ENCODE results near the gene SPATA25.
"Not testable (repeated sequence)": the region's sequence is repeated elsewhere in the genome, so short reads cannot be mapped to it uniquely, and the experiment has no call there.

SPATA25 gene

DNA sequence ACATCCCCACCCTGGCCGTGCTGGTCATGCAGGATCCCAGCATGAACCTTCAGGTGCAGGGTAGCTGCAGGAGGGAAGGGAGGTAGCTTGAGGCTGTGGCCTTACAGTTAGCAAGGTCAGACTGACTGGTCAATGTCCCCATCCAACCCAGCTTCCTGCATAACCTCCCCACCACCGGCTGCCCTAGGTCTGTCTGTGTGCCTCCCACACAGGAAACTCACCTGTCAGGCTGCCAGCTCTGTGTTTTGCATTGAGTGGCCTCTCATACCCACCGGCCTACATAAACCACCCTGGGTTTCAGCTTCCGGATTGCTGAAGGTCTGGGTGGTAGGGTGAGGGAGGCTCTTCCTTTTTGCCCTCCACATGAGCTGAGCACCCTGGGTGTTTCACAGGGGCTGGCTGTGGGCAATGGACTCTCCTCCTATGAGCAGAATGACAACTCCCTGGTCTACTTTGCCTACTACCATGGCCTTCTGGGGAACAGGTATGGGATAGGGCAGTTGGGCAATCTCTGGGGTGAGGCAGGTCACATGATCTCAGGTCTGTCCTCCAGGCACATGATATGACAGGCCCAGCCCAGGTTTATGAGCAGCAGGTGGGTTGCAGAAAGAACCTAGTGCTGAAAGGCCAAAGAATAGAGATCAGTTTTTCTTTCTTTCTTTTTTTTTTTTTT, 5.5 kb upstream of the SPATA25 start:
- peak in 1 of 2 experiments; percentile 17 for DNase-seq

- peak; percentile 58 for DNase-seq
Measured at GRCh38 chr20:45892049-45892825, 4.8 kb upstream of the SPATA25 start.

DNA sequence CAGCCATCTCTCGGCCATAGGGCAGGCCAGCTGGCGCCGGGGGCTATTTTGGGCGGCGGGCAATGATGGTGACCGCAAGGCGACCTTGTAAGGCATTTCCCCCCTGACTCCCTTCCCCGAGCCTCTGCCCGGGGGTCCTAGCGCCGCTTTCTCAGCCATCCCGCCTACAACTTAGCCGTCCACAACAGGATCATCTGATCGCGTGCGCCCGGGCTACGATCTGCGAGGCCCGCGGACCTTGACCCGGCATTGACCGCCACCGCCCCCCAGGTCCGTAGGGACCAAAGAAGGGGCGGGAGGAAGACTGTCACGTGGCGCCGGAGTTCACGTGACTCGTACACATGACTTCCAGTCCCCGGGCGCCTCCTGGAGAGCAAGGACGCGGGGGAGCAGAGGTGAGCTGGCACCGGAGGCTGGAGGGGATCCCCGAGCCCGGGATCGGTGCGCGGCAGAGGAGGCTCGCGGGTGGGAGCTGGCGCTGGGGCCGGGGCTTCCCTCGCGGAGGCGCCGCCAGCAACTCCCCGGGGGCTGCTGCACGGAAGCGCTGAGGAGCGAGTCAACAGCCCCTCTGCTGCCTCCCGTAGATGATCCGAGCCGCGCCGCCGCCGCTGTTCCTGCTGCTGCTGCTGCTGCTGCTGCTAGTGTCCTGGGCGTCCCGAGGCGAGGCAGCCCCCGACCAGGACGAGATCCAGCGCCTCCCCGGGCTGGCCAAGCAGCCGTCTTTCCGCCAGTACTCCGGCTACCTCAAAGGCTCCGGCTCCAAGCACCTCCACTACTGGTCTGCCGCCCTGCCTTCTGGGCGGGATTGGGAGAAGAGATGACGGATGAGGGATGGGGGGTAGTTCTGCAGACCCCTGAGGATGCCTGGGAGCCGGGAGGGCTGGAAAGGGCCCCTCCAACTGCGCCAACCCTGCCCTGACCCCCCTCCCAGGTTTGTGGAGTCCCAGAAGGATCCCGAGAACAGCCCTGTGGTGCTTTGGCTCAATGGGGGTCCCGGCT, 3.9 kb upstream of the SPATA25 start, which contains the start of the genes CTSA and NEURL2:
TSS of gene CTSA (plus strand) at position 351 of the 999 bp plus-strand sequence. CDS start at position 585, 234 bp downstream.
TSS of gene NEURL2 (minus strand) at position 224 of the 999 bp plus-strand sequence. CDS start at position 7, 217 bp downstream.
- DNase-seq, result peak; percentile 70 to 77

GRCh38 chr20:45890077-45890984, 2.9 kb upstream of the SPATA25 start:
- DNase-seq, result peak; percentile 47 to 48

- no peak for DNase-seq
Measured at GRCh38 chr20:45888681-45889080, 1.3 kb upstream of the SPATA25 start.

DNA sequence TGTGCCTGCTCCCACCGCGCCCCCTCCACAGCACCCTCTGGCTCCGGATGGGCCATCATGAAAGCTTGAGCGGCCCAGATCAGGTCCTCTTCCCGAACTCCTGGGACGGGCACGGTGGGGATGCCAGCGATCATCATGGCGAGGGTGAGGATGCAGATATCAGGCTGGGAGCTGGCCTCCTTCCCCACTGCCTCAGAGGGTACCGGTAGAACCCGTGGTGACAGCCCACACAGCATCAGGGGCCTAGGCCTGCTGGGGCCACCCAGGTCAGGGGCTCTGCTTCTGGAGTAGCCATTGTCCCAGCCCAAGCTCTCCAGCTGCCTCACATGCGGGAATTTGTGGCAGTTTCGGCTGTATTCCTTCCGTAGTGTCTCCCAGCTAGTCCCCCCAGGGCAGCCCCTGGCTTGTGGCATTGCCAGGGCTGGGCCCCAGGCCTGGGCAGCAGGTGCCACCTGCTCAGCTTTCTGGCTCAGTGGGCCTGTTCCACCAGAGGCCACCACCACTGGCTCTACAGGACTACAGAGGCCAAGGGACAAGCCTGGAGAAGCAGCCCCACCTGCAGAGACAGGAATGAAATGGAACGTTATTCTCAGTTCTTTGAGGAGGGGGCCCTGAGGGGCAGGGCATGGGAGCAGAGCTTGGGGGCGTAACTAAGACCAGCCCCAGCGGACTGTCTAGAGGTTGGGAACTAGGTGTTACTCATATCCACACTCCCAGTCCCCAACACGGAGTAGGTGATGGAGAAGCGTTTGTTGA, 654 bp downstream of the SPATA25 start:
- no peak for DNase-seq

DNA sequence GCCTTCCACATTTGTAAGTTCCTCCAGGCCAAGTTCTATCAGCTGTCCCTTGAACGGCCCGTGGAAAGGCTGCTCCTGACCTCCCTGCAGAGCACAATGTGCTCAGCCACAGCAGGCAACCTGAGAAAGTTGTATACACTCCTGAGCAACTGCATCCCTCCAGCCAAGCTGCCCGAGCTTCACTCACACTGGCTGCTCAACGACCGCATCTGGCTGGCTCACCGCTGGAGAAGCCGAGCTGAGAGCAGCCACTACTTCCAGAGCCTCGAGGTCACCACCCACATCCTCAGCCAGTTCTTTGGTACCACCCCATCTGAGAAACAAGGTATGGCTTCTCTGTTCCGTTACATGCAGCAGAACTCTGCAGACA, 4.3 kb downstream of the SPATA25 start:
- DNase-seq, result no peak

DNA sequence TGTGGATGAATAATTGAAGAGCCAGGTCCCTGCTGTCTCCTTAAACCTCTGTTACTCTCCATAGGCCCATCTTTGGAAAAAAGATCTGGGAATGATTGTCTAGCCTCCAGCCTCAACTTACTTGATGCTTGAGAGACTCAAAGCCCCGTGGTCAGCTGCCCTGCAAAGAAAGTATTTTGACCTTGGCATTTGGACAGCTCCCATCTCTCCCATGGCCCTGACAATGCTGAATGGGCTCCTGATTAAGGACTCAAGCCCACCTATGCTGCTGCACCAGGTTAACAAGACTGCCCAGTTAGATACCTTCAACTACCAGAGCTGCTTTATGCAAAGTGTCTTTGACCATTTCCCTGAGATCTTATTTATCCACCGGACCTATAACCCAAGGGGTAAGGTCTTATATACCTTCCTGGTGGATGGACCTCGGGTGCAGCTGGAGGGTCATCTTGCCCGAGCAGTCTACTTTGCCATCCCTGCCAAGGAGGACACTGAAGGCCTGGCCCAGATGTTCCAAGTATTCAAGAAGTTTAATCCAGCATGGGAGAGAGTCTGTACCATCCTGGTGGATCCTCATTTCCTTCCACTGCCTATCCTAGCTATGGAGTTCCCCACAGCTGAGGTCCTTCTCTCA, 4.8 kb downstream of the SPATA25 start:
- DNase-seq, result no peak

DNA sequence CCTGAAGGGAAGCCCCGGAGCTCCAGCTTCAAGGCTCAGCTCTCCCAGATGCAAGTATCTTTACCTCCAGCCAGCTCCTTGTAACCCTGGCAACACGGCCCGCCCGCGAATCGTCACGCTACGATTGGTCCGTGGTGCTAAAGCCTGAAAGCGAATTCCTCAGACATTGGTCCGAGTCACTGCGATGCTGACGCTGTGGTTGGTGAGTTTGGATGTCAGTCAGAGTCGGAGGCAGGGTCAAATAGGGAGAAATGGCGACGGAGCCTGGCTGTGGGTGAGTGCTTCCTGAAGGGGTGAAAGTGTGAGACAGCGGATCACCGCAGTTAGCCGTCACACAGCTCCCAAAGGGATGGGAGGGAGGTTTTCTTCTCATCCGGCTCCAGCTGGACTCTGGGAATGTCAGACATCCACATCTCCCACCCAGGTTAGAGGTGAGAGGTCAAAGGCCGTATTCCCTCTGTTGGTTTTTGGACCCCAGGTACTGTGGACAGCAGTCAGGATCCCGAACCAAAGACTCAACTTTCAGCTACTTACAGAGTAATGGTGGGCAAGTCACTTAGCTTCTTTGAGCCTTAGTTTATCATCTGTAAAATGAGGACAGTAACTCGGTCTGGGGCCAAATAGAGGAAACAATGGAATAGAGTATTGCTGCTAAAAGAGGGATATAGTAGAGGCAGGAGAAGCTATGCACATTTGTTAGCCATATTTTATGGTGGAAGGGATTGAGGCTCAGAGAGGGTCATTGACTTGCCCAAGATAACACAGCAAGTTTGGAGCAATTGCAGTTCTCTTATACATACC, 6.2 kb downstream of the SPATA25 start, which contains the start of gene ZSWIM1:
TSS of gene ZSWIM1 (plus strand) at position 240 of the 801 bp plus-strand sequence. CDS start 1,366 bp downstream, outside the sequence.
- peak; percentile 93 to 95 for DNase-seq

DNA sequence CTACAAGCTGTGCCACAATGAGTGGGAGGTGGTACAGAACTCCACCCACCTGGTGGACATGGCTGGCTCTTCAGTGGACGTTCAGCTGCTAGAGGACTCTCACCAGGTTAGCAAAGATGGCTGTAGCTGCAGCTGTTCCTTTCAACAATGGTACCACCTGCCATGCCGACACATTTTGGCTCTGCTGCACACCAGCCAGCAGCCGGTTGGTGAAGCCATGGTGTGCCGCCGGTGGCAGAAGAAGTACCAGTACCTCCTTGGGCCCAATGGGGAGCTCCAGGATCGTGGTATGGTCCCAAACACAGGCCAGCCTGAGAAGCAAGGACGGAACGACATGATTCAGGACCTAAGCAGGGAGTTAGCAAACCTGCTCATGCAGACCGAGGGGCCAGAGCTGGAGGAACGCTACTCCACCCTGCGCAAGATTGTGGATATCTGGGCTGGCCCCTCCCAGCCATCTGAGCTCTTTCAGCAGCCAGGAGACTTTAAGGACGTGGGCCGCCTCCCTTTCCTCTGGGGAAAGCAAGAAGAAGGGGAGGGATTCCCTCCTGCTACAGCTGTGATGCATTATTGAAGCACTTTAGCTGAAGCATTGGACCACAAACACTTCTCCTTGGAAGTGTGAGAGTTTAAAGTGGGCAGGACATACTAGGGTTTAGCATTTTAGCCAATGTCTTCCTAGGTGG, 9.2 kb downstream of the SPATA25 start:
- DNase-seq, result no peak

DNA sequence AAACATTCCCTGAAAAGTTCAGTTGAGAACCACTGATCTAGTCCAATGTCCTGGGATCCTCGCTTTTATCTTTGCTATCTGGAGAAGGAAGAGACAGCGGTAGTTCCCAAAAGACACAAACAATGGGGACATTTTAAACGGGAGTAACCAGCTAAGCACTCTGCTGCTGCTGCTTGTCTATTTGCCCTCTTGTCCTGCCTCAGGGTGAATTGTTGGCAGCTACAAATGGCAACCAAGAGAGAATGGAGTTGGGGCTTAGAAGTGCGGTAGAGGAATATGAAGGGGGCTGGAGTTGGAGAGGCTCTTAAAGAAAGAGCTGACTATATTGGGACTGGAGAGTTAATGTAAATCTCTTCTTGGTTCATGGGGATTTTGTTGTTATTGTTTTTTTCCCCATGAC, 12.8 kb downstream of the SPATA25 start:
- DNase-seq, result no peak

DNA sequence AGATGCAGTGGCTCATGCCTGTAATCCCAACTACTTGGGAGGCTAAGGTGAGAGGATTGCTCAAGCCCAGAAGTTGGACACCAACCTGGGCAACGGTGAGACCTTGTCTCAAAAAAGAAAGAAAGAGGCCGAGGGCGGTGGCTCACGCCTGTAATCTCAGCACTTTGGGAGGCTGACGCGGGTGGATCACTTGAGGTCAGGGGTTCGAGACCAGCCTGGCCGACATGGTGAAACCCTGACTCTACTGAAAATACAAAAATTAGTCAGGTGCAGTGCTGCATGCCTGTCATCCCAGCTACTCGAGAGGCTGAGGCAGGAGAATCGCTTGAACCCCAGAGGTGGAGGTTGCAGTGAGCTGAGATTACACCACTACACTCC, 13.3 kb downstream of the SPATA25 start:
- not testable (repeated sequence) for DNase-seq

GRCh38 chr20:45873409-45874103, 13.9 kb downstream of the SPATA25 start:
- no peak for DNase-seq

- DNase-seq, result no peak
Measured at GRCh38 chr20:45872626-45873025, 14.8 kb downstream of the SPATA25 start.

DNA sequence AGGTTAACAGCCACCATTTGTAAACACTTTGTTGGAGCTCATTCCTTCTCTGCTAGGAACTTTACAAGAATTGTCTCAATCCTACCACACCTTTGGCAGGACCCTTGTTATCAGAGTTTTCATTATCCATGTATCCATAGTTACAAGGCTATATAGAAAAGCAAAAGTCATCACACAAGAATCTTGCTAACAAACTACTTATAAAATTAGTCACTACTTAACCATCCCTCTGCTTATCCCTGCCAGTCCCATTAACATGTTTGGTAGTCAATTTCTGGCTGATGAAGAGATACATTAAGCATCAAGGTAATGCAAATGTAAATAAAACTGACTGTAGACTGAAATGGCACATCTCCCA, 19.6 kb downstream of the SPATA25 start:
- DNase-seq, result no peak

DNA sequence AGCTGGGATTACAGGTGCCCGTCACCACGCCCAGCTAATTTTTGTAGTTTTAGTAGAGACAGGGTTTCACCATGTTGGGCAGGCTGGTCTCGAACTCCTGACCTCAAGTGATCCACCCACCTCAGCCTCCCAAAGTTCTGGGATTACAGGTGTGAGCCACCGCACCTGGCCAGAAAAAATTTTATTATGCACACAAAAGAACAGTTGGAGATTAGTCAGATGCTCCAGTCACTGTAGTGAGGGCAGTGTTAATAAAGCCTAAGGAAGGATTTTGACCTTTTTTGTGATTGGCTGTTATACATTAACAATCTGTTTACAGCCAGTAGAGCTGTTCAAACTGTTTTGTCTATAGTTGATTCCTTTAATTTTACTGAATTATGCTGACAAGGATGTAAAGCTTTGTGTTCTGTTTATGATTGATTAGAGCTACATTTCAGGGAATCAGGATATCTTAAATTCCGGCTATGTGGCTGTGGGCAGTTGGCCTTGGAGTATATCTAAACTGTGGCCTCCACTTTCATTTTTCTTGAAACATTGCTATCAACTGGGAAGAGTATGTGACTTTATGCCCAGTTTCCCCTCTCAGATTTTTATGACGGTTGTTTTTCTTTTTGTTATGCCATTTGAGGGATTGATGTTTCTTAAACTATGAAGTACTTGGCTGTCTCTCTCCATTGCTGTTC, 20.1 kb downstream of the SPATA25 start:
- DNase-seq, result no peak

DNA sequence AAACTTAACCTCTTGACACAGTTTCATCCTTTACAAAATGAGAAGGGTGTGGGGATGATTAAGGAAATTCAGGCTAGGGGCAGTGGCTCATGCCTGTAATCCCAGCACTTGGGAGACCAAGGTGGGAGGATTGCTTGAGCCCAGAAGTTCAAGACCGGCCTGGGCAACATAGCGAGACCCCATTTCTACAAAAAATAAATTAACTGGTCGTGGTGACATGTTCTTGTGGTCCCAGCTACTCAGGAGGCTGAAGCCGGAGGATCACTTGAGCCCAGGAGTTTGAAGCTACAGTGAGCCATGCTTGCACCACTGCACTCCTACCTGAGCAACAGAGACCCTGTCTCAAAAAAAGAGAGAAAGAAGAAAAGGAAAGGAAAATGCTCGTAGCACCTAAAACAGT, 21.0 kb downstream of the SPATA25 start:
- no peak for DNase-seq

Measured in AML-193 (cell line).